GM18861 (cell line): ENCODE results near the gene PARP9.
"Not testable (repeated sequence)": the region's sequence is repeated elsewhere in the genome, so short reads cannot be mapped to it uniquely, and the experiment has no call there.

Experiments used
- ATAC-seq: cut with Tn5 transposase; IDR thresholded peaks from one replicate; pipeline ENCODE4 v1.9.1; 2021; ENCODE audit not compliant: unreplicated experiment

The PARP9 gene

DNA sequence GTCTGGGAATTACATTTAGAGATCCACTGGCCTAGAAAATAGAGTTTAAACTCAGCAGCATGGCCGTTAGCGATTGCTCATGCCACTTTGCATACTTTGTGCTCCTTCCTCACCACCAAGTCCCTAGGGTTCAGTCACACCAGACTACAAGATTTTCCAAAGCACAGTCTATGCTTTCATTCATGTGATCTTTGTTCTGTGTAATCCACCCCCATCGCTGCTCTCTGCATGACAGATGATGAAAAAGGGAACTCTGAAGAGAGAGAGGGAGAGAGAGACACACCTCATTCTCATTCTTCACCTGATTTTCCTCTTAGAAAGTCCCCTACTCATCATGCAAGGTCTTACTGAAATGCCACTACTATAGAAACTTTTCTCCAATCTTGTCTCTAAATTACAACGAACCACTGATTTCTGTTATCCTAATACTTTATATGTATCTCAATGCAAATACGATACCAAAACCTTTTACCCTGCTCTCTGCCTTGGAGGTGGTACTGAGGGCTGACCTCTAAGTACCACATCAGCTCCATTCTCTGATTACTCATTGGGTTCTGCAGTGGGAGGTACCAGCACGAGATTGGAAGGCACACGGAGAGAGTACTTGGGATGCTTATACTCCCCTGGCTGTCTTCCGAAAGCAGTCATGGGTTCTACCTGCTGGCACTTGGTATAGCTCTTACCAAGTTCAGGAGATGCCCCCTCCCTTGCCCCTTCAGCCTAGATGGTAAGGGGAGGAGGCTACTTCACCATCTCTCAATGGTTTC lies 12.3 kb upstream of the PARP9 start:
- ATAC-seq, result peak; percentile 81

GRCh38 chr3:122572940-122573412 lies 8.9 kb upstream of the PARP9 start:
- no peak for ATAC-seq

DNA sequence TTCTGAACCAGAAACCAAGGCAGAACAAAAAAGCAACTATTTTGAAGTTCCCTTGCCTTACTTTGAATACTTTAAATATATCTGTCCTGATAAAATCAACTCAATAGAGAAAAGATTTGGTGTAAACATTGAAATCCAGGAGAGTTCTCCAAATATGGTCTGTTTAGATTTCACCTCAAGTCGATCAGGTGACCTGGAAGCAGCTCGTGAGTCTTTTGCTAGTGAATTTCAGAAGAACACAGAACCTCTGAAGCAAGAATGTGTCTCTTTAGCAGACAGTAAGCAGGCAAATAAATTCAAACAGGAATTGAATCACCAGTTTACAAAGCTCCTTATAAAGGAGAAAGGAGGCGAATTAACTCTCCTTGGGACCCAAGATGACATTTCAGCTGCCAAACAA lies 4.7 kb upstream of the PARP9 start:
- no peak for ATAC-seq

DNA sequence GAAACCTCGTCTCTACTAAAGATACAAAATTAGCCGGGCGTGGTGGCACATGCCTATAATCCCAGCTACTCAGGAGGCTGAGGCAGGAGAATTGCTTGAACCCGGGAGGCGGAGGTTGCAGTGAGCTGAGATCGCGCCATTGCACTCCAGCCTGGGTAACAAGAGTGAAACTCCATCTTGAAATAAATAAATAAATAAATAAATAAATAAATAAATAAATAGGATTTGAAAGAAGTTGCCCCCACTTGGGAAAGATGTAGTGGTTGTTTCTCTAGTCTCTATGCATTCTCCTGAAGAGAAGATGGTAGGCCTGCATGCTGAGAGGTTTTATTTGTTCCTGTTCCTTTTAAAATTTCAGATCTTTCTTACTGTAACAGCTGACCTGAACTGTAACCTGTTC lies 4.0 kb upstream of the PARP9 start:
- ATAC-seq, result not testable (repeated sequence)

DNA sequence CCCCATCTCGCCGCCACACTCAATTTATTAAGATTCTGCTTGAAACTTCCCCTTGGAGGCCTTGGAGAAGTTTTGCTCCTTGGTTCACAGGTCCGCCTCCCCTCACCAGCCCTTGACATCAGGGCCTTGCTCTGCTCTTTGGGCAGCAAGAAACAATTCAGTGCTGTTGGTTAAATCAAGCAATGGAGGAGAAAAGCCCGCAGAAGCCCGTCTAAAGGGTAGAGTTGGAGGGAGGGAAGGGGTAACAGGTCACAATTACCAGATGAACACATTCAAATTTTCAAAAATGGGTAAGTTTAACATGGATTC lies 429 bp downstream of the PARP9 start:
- no peak for ATAC-seq

DNA sequence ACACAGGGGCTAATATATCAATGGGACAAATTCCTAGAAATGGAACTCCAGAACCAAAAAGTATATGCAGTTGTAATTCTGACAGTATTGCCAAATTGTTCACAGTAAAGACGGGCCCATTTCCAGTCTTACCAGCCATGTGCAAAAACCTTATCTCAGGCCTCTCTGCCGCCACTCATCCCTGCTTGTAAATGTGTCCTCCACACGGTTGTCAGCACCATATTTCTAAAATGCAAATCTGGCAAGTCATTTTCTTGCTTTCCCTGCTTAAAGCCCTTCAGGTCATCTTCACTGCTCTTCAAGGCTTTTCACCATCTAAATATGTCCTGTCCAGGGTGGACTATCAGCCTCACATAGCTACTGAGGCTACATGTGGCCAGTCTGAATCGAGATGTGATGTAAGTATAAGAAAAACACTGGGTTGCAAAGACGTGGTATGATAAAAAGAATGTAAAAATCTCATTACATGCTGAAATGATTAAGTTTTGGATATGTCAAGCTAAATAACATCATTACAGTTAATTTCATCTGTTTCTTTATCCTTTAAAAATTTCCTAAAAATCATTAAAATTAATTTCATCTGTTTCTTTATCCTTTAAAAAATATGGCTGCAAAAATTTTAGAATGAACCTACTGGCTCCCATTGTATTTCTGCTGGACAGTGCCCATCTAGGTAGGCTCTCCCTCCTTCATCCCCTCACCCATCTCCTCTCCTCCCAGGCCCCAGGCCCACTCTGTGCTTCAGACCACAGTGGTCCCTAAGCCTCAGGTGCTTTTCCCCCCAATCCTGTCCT lies 980 bp downstream of the PARP9 start:
- no peak for ATAC-seq

DNA sequence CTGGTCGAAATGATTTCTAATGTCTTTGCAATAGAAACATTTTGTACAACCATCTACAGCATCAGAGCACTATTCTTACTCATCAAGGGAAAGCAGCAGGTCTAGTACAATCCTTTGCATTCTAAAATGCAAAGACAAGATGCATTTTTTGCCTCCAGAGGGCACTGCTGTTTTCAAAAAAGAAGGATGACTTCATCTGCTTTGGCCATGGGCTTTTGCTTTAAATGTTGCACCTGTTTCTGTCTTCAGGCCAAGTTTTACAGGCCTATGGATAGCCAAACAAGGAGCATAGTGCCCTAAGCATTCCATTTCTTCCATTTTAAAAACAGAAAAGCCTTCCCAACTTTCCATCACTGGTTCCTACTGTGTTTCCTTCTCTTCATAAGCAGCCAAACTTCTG lies 3.4 kb downstream of the PARP9 start:
- ATAC-seq, result peak; percentile 50

- ATAC-seq, result no peak
These were observed 4.2 kb downstream of the PARP9 start for GRCh38 chr3:122559906-122560305.

GRCh38 chr3:122558605-122559004 lies 5.5 kb downstream of the PARP9 start:
- ATAC-seq, result no peak

DNA sequence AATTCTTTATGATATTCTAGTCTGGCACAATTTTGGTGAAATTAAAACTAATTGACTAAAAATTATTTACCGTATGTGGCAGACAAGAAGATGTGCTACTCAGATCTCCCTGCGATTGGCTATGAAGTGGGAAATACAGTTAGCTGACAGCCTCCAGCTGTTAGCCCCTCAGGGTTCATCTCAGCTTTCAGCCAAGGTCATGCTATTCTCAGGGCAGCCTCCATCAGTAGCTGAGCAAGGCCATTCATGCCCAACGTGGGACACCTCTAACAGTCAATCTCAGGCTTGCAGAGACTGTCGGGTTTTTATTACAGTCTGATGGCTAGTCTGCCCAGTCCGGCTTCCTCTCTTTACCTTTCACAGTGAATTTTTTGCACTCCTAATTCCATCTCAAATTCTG lies 6.7 kb downstream of the PARP9 start:
- no peak for ATAC-seq

- no peak for ATAC-seq
These were observed 8.6 kb downstream of the PARP9 start for GRCh38 chr3:122555275-122556071.

- no peak for ATAC-seq
These were observed 10.9 kb downstream of the PARP9 start for GRCh38 chr3:122553171-122553570.

- ATAC-seq, result no peak
These were observed 15.5 kb downstream of the PARP9 start for GRCh38 chr3:122548619-122549018.

DNA sequence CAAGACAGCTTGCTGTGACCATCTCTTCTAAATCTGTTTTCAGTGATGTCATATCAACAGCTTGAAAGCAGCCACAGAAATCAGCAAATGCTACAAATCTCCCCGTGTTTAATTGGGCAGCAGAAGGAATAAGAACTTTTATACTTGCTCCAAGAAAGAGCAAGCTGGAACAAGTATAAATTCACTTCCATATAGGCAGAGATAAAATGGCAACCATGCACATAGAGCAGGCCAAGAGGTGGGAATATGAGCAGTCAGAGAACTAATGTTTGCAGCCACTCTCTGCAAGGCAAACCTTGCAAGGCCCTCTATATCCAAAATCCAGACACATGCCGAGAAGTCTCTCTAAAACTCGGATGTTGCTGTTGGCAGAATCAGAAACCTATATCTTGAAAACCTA lies 16.0 kb downstream of the PARP9 start:
- no peak for ATAC-seq

DNA sequence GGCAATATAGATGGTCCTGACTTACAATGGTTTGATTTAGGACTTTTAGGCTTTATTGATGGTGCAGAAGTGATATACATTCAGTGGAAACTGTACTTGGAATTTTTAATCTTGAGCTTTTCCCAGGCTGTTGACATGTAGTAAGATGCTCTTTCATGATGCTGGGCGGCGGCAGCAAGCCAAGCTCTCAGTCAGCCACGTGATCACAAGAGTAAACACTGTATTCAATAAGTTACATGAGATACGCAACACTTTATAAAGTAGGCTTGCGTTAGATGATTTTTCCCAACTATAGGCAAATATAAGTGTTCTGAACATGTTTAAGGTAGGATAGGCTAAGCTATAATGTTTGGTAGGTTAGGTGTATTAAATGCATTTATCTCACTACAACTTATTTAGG lies 17.9 kb downstream of the PARP9 start:
- ATAC-seq, result no peak

- no peak for ATAC-seq
These were observed 25.1 kb downstream of the PARP9 start for GRCh38 chr3:122538956-122539490.

GRCh38 chr3:122536632-122537001 lies 27.5 kb downstream of the PARP9 start:
- ATAC-seq, result no peak

GRCh38 chr3:122535964-122536631 lies 28.0 kb downstream of the PARP9 start:
- no peak for ATAC-seq

- ATAC-seq, result peak; percentile 99
These were observed 30.2 kb downstream of the PARP9 start for GRCh38 chr3:122533931-122534334.

GRCh38 chr3:122533480-122533879 lies 30.6 kb downstream of the PARP9 start:
- ATAC-seq, result no peak

GRCh38 chr3:122530164-122530563 lies 33.9 kb downstream of the PARP9 start:
- no peak for ATAC-seq
